Measurements from ENCODE around the gene CLSTN3. TPM values are rescaled to one million over a fixed set of nuclear protein-coding genes. Genes with fewer than 3 reads are reported as not detected.

The CLSTN3 gene
- total and polyA plus RNA-seq, 9 of the 15 experiments (the other 6 are each of a cell fraction or from before 2014, with no cell fraction given): 0.08 to 23.2 (median 11.0) TPM

DNA sequence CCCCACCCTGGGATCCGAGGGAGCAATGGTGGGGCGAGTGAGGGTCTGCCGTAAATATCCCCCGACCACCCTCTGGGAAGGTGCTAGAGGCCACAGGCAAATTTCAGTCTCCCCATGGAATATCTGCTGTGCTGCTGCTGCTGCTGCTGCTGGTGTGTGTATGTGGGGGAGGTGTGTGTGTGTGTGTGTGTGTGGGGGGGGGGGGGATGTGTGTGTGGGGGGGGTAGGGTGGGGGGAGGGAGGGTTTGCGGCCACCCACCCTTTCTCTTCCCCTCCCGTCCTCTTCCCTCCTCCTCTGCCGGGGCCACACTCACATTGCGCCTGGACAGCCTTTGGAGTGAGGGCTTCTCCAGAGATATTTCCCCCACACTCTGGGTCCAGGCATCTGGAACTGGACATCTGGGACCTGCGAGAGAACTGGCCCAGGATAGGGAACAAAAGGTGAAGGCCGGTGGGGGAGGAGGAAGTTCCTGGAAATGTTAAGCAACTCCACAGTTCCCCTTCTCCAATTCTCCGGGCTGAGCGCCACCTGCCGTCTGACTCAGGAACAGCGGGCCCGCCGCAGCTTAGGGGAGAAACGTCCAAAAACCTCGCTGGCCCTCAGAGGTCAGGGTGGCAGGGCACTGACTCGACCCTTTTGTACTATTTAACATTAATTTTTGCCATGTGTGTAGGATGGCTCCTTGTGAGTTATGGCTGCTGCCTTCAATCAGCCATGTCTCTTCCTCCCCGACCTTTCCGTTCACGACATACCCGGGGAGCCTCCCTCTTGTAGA, 21.2 kb upstream of the CLSTN3 start, which contains the start of gene C1RL (continued):
- TF ChIP-seq, protein P1, sequence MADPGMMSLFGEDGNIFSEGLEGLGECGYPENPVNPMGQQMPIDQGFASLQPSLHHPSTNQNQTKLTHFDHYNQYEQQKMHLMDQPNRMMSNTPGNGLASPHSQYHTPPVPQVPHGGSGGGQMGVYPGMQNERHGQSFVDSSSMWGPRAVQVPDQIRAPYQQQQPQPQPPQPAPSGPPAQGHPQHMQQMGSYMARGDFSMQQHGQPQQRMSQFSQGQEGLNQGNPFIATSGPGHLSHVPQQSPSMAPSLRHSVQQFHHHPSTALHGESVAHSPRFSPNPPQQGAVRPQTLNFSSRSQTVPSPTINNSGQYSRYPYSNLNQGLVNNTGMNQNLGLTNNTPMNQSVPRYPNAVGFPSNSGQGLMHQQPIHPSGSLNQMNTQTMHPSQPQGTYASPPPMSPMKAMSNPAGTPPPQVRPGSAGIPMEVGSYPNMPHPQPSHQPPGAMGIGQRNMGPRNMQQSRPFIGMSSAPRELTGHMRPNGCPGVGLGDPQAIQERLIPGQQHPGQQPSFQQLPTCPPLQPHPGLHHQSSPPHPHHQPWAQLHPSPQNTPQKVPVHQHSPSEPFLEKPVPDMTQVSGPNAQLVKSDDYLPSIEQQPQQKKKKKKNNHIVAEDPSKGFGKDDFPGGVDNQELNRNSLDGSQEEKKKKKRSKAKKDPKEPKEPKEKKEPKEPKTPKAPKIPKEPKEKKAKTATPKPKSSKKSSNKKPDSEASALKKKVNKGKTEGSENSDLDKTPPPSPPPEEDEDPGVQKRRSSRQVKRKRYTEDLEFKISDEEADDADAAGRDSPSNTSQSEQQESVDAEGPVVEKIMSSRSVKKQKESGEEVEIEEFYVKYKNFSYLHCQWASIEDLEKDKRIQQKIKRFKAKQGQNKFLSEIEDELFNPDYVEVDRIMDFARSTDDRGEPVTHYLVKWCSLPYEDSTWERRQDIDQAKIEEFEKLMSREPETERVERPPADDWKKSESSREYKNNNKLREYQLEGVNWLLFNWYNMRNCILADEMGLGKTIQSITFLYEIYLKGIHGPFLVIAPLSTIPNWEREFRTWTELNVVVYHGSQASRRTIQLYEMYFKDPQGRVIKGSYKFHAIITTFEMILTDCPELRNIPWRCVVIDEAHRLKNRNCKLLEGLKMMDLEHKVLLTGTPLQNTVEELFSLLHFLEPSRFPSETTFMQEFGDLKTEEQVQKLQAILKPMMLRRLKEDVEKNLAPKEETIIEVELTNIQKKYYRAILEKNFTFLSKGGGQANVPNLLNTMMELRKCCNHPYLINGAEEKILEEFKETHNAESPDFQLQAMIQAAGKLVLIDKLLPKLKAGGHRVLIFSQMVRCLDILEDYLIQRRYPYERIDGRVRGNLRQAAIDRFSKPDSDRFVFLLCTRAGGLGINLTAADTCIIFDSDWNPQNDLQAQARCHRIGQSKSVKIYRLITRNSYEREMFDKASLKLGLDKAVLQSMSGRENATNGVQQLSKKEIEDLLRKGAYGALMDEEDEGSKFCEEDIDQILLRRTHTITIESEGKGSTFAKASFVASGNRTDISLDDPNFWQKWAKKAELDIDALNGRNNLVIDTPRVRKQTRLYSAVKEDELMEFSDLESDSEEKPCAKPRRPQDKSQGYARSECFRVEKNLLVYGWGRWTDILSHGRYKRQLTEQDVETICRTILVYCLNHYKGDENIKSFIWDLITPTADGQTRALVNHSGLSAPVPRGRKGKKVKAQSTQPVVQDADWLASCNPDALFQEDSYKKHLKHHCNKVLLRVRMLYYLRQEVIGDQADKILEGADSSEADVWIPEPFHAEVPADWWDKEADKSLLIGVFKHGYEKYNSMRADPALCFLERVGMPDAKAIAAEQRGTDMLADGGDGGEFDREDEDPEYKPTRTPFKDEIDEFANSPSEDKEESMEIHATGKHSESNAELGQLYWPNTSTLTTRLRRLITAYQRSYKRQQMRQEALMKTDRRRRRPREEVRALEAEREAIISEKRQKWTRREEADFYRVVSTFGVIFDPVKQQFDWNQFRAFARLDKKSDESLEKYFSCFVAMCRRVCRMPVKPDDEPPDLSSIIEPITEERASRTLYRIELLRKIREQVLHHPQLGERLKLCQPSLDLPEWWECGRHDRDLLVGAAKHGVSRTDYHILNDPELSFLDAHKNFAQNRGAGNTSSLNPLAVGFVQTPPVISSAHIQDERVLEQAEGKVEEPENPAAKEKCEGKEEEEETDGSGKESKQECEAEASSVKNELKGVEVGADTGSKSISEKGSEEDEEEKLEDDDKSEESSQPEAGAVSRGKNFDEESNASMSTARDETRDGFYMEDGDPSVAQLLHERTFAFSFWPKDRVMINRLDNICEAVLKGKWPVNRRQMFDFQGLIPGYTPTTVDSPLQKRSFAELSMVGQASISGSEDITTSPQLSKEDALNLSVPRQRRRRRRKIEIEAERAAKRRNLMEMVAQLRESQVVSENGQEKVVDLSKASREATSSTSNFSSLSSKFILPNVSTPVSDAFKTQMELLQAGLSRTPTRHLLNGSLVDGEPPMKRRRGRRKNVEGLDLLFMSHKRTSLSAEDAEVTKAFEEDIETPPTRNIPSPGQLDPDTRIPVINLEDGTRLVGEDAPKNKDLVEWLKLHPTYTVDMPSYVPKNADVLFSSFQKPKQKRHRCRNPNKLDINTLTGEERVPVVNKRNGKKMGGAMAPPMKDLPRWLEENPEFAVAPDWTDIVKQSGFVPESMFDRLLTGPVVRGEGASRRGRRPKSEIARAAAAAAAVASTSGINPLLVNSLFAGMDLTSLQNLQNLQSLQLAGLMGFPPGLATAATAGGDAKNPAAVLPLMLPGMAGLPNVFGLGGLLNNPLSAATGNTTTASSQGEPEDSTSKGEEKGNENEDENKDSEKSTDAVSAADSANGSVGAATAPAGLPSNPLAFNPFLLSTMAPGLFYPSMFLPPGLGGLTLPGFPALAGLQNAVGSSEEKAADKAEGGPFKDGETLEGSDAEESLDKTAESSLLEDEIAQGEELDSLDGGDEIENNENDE (IDR thresholded peaks at IDR 0.05; ENCODE audit: low read depth, low read length): no peak
- no peak for TF ChIP-seq POLR3G (IDR thresholded peaks at IDR 0.05; ENCODE audit: extremely low read depth, insufficient read length, insufficient replicate concordance)
- no peak for TF ChIP-seq BHLHE40 (IDR thresholded peaks at IDR 0.05; ENCODE audit: low read length)
- TF ChIP-seq, protein P2, sequence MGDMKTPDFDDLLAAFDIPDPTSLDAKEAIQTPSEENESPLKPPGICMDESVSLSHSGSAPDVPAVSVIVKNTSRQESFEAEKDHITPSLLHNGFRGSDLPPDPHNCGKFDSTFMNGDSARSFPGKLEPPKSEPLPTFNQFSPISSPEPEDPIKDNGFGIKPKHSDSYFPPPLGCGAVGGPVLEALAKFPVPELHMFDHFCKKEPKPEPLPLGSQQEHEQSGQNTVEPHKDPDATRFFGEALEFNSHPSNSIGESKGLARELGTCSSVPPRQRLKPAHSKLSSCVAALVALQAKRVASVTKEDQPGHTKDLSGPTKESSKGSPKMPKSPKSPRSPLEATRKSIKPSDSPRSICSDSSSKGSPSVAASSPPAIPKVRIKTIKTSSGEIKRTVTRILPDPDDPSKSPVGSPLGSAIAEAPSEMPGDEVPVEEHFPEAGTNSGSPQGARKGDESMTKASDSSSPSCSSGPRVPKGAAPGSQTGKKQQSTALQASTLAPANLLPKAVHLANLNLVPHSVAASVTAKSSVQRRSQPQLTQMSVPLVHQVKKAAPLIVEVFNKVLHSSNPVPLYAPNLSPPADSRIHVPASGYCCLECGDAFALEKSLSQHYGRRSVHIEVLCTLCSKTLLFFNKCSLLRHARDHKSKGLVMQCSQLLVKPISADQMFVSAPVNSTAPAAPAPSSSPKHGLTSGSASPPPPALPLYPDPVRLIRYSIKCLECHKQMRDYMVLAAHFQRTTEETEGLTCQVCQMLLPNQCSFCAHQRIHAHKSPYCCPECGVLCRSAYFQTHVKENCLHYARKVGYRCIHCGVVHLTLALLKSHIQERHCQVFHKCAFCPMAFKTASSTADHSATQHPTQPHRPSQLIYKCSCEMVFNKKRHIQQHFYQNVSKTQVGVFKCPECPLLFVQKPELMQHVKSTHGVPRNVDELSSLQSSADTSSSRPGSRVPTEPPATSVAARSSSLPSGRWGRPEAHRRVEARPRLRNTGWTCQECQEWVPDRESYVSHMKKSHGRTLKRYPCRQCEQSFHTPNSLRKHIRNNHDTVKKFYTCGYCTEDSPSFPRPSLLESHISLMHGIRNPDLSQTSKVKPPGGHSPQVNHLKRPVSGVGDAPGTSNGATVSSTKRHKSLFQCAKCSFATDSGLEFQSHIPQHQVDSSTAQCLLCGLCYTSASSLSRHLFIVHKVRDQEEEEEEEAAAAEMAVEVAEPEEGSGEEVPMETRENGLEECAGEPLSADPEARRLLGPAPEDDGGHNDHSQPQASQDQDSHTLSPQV (IDR thresholded peaks at IDR 0.05): no peak
- peak in 1 of 2 experiments; percentile 68; a peak in 1 of 4 replicates for TF ChIP-seq ARNT (IDR thresholded peaks at IDR 0.05)
- peak; percentile 58 for TF ChIP-seq EGR1 (conservative IDR thresholded peaks at IDR 0.05)
- TF ChIP-seq, protein P3, sequence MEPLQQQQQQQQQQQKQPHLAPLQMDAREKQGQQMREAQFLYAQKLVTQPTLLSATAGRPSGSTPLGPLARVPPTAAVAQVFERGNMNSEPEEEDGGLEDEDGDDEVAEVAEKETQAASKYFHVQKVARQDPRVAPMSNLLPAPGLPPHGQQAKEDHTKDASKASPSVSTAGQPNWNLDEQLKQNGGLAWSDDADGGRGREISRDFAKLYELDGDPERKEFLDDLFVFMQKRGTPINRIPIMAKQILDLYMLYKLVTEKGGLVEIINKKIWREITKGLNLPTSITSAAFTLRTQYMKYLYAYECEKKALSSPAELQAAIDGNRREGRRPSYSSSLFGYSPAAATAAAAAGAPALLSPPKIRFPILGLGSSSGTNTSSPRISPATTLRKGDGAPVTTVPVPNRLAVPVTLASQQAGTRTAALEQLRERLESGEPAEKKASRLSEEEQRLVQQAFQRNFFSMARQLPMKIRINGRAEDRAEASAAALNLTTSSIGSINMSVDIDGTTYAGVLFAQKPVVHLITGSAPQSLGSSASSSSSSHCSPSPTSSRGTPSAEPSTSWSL (CRISPR knock-in tag; IDR thresholded peaks at IDR 0.05; ENCODE audit: borderline replicate concordance): no peak
- TF ChIP-seq, protein P4, sequence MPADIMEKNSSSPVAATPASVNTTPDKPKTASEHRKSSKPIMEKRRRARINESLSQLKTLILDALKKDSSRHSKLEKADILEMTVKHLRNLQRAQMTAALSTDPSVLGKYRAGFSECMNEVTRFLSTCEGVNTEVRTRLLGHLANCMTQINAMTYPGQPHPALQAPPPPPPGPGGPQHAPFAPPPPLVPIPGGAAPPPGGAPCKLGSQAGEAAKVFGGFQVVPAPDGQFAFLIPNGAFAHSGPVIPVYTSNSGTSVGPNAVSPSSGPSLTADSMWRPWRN (IDR thresholded peaks at IDR 0.05; ENCODE audit: low read depth): no peak
- no peak for TF ChIP-seq CAMTA2 (CRISPR knock-in tag; conservative IDR thresholded peaks at IDR 0.05)

Data from K562 (cell line).